OCI-LY3 (cell line): Measurements from ENCODE around the gene VPS35L.

Source experiments
- H2AFZ ChIP-seq: fragments of 200-600, 300-600 bp; shearing (Covaris generic); 2 replicates; pipeline ENCODE4 v1.6.0; 2014; ENCODE audit warnings: antibody characterized with exemption, low read depth, low read length
- H3K27ac ChIP-seq: fragments of 200-600, 300-600 bp; sonication (generic); 2 replicates; pipeline ENCODE4 v1.5.1; 2014; ENCODE audit warnings: mild to moderate bottlenecking, low read length, moderate library complexity, mixed read lengths
- H3K27me3 ChIP-seq: fragments of 200-600, 300-600 bp; sonication (generic); 2 replicates; pipeline ENCODE4 v1.6.1; 2014; ENCODE audit warnings: low read depth, low read length, mixed read lengths
- H3K36me3 ChIP-seq: fragments of 200-600, 300-600 bp; sonication (generic); replicated peaks from 2 replicates; pipeline ENCODE3; 2014; ENCODE audit warnings: low read depth, low read length, mixed read lengths
- H3K4me1 ChIP-seq: fragments of 300-600, 200-600 bp; sonication (generic); 2 replicates; pipeline ENCODE4 v1.6.1; 2014; ENCODE audit warnings: low read length, mixed read lengths
- H3K4me2 ChIP-seq: fragments of 200-600, 300-600 bp; sonication (generic); 2 replicates; pipeline ENCODE4 v1.6.1; 2014; ENCODE audit warnings: low read length, mixed read lengths
- H3K4me3 ChIP-seq: fragments of 300-600, 200-600 bp; sonication (generic); 2 replicates; pipeline ENCODE4 v1.5.1; 2014; ENCODE audit warnings: antibody characterized with exemption, mild to moderate bottlenecking, low read length, moderate library complexity
- H3K79me2 ChIP-seq: fragments of 300-600, 200-600 bp; shearing (Covaris generic); 2 replicates; pipeline ENCODE4 v1.6.1; 2014; ENCODE audit warnings: mild to moderate bottlenecking, low read length, mixed read lengths
- H3K9ac ChIP-seq: fragments of 300-600, 200-600 bp; shearing (Covaris generic); 2 replicates; pipeline ENCODE4 v1.6.0; 2014; ENCODE audit warnings: mild to moderate bottlenecking, low read length, moderate library complexity
- H3K9me3 ChIP-seq: fragments of 200-600, 300-600 bp; shearing (Covaris generic); 2 replicates; pipeline ENCODE4 v1.6.1; 2014; ENCODE audit warnings: low read length, mixed read lengths; ENCODE audit not compliant: insufficient read depth
- H4K20me1 ChIP-seq: fragments of 200-600, 300-600 bp; sonication (generic); 2 replicates; pipeline ENCODE4 v1.6.1; 2016; ENCODE audit warnings: low read length, mixed read lengths; ENCODE audit not compliant: insufficient read depth
- CTCF ChIP-seq: fragments of 200-600, 300-600 bp; sonication (generic); IDR thresholded peaks from 2 replicates; pipeline ENCODE4 v1.5.1; 2014; ENCODE audit warnings: antibody characterized with exemption, low read length, low read depth
- EZH2phosphoT487 ChIP-seq: fragments of 200-600 bp; shearing (Covaris generic); IDR thresholded peaks from 2 replicates; pipeline ENCODE4 v1.6.1; 2018; ENCODE audit warnings: antibody characterized with exemption, mixed run types, low read depth

Gene VPS35L

GRCh38 chr16:19680881-19681340 is 125.4 kb downstream of the VPS35L start:
- peaks cover 20% of the 10 kb centered on the region for H3K36me3 ChIP-seq

GRCh38 chr16:19681637-19682036 is 126.1 kb downstream of the VPS35L start:
- H3K4me1 ChIP-seq: no peaks in the 10 kb centered on the region
- TF ChIP-seq CTCF (no peak), EZH2phosphoT487 (no peak)
- no peak overlapping the region for H3K9ac ChIP-seq
- H3K36me3 ChIP-seq: peaks cover 20% of the 10 kb centered on the region
- H3K27ac ChIP-seq: no peak overlapping the region
- no peaks in the 10 kb centered on the region for H3K9me3 ChIP-seq
- no peaks in the 10 kb centered on the region for H3K79me2 ChIP-seq
- no peak overlapping the region for H3K4me3 ChIP-seq
- no peaks in the 10 kb centered on the region for H3K27me3 ChIP-seq
- no peak overlapping the region for H3K4me2 ChIP-seq
- H2AFZ ChIP-seq: no peak overlapping the region
- H4K20me1 ChIP-seq: no peaks in the 10 kb centered on the region

More at GRCh38 chr16:19680881-19681340, 125.4 kb downstream of the VPS35L start:
- Histone ChIP-seq H3K4me3 (no peak overlapping the region), H3K9me3 (no peaks in the 10 kb centered on the region), H3K9ac (no peak overlapping the region), H3K4me1 (no peaks in the 10 kb centered on the region), H3K4me2 (no peak overlapping the region), H4K20me1 (no peaks in the 10 kb centered on the region), H2AFZ (no peak overlapping the region), H3K27me3 (no peaks in the 10 kb centered on the region), H3K27ac (no peak overlapping the region), H3K79me2 (no peaks in the 10 kb centered on the region)
- TF ChIP-seq CTCF: peak; percentile 27
- TF ChIP-seq EZH2phosphoT487: no peak

- Histone ChIP-seq H3K9me3 (no peaks in the 10 kb centered on the region), H3K36me3 (peaks cover 20% of the 10 kb centered on the region), H3K27ac (no peak overlapping the region), H3K27me3 (no peaks in the 10 kb centered on the region), H3K9ac (no peak overlapping the region), H4K20me1 (no peaks in the 10 kb centered on the region), H3K4me2 (no peak overlapping the region), H3K4me3 (no peak overlapping the region), H2AFZ (no peak overlapping the region), H3K79me2 (no peaks in the 10 kb centered on the region), H3K4me1 (no peaks in the 10 kb centered on the region)
- TF ChIP-seq EZH2phosphoT487: no peak
- no peak for TF ChIP-seq CTCF
These were observed 128.1 kb downstream of the VPS35L start for GRCh38 chr16:19683453-19684236.

GRCh38 chr16:19685176-19685575 is 129.7 kb downstream of the VPS35L start:
- H3K4me1 ChIP-seq: no peaks in the 10 kb centered on the region
- no peaks in the 10 kb centered on the region for H3K79me2 ChIP-seq
- H3K4me2 ChIP-seq: no peak overlapping the region
- no peaks in the 10 kb centered on the region for H3K27me3 ChIP-seq
- no peak overlapping the region for H3K27ac ChIP-seq
- H3K36me3 ChIP-seq: peaks cover 20% of the 10 kb centered on the region
- no peak overlapping the region for H3K9ac ChIP-seq
- no peak overlapping the region for H3K4me3 ChIP-seq
- TF ChIP-seq CTCF (no peak), EZH2phosphoT487 (no peak)
- H2AFZ ChIP-seq: no peak overlapping the region
- no peaks in the 10 kb centered on the region for H4K20me1 ChIP-seq
- H3K9me3 ChIP-seq: no peaks in the 10 kb centered on the region
